Ascending aorta (tissue), 2 donors: ENCODE measurements around the gene NLRP8. TPM values are rescaled to one million over a fixed set of nuclear protein-coding genes. Genes with fewer than 3 reads are reported as not detected.

Source experiments
- DNase-seq, 2 donors: peaks; one replicate each; pipeline ENCODE4 v3.0.0-alpha.2; 2019; ENCODE audit warnings: low spot score in 2 of 2
- H3K27ac ChIP-seq, 2 donors: fragments of 200-600 bp; sonication (generic); one replicate each; pipeline ENCODE4 v1.5.1; 2016 to 2017; ENCODE audit warnings: mild to moderate bottlenecking in 1 of 2
- H3K27me3 ChIP-seq: fragments of 200-600 bp; sonication (generic); one replicate; pipeline ENCODE4 v1.5.1; 2017
- H3K36me3 ChIP-seq, 2 donors: fragments of 200-600 bp; sonication (generic); one replicate each; pipeline ENCODE4 v1.5.1; 2016
- H3K4me1 ChIP-seq, 2 donors: fragments of 200-600 bp; sonication (generic); one replicate each; pipeline ENCODE4 v1.5.1; 2016 to 2017; ENCODE audit warnings: mild to moderate bottlenecking in 1 of 2
- H3K4me3 ChIP-seq, 2 donors: fragments of 200-600 bp; sonication (generic); one replicate each; pipeline ENCODE4 v1.5.1; 2016 to 2017; ENCODE audit warnings: mild to moderate bottlenecking in 1 of 2
- H3K9me3 ChIP-seq, 2 donors: fragments of 200-600 bp; sonication (generic); one replicate each; pipeline ENCODE4 v1.5.1; 2016
- CTCF ChIP-seq, 3 experiments: fragments of 200-600 bp in 2 of 3; fragments of 450-650 bp in 1 of 3; sonication (generic) in 2 of 3; IDR thresholded peaks; one replicate each; pipeline ENCODE4 v1.5.1; 2016 to 2019; ENCODE audit warnings: antibody characterized with exemption in 3 of 3, mild to moderate bottlenecking in 1 of 3, moderate library complexity in 1 of 3
- intact Hi-C: fragments of 100-400 bp; cut with DNase I; formaldehyde crosslinking; loops from one replicate; pipeline ENCODE4 v1.15.1; 2023
- total RNA-seq: library from RNA; depleted of rRNA; stranded (reverse); fragments of >200 nt; gene quantifications from one replicate; pipeline ENCODE4 v1.1.0, GENCODE V29; 2016

Gene NLRP8
- not detected for total RNA-seq

DNA sequence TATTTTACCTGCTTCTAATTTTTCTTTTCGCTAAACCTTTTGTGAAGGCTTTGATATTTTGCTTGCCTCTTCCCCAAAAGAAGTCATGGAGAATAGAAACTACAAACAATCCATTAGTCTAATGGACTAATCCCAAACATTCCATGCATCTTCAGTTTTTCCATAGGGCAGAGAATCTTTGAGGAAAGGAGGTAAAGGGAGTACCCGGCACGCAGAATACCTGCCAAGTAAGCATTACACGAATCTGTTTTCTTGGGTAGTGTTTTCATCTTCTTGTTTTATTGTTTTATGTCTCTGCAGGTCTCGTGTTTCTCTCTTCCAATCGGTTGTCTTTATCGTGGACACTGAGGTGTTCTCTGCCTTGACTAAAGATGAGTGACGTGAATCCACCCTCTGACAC, at the start of gene NLRP8:
TSS of gene NLRP8 (plus strand) at position 301 of the 400 bp plus-strand sequence.
- H3K36me3 ChIP-seq, result no peaks in the 10 kb centered on the region
- no peaks in the 10 kb centered on the region for H3K4me1 ChIP-seq
- no peak for DNase-seq
- no peaks in the 10 kb centered on the region for H3K9me3 ChIP-seq
- intact Hi-C loops, result no loop called here
- no peaks in the 10 kb centered on the region for H3K27me3 ChIP-seq
- TF ChIP-seq CTCF (IDR thresholded peaks at IDR 0.05), result no peak
- H3K27ac ChIP-seq, result no peak within 1 kb of the TSS
- H3K4me3 ChIP-seq, result no peak within 1 kb of the TSS

DNA sequence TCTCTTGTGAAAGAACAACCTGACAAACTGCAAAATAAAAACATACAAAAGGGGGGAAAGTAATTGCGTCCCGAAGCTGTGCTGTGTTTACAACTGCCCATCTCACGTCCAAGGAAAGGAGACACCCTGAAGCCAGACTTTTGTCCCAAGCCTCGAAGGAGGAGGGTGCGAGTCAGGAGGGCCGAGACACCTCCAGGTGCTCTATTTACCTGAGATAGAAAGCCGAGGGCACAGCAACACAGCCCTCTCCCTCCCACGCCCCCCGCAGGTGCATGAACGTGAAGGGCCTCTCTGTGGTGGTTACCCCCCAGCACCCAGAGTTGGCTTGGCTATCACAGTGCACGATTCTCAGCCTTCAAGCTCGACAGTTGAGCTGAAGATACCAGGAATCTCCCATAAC, 48.7 kb upstream of the NLRP8 start:
- H3K4me1 ChIP-seq, result no peaks in the 10 kb centered on the region
- DNase-seq, result no peak
- peaks cover 0 to 3% of the 10 kb centered on the region in 2 donors for H3K9me3 ChIP-seq
- no peak overlapping the region for H3K27ac ChIP-seq
- no peaks in the 10 kb centered on the region for H3K36me3 ChIP-seq
- intact Hi-C loops, result no loop called here
- TF ChIP-seq CTCF (IDR thresholded peaks at IDR 0.05), result no peak
- no peak overlapping the region for H3K4me3 ChIP-seq
- H3K27me3 ChIP-seq, result no peaks in the 10 kb centered on the region

GRCh38 chr19:55901369-55902079, 46.1 kb upstream of the NLRP8 start:
- Histone ChIP-seq H3K27me3 (no peaks in the 10 kb centered on the region), H3K27ac (no peak overlapping the region), H3K4me1 (no peaks in the 10 kb centered on the region), H3K36me3 (no peaks in the 10 kb centered on the region), H3K9me3 (no peaks in the 10 kb centered on the region), H3K4me3 (no peak overlapping the region)
- DNase-seq, result no peak
- no peak for TF ChIP-seq CTCF (IDR thresholded peaks at IDR 0.05)
- intact Hi-C loops, result no loop called here

DNA sequence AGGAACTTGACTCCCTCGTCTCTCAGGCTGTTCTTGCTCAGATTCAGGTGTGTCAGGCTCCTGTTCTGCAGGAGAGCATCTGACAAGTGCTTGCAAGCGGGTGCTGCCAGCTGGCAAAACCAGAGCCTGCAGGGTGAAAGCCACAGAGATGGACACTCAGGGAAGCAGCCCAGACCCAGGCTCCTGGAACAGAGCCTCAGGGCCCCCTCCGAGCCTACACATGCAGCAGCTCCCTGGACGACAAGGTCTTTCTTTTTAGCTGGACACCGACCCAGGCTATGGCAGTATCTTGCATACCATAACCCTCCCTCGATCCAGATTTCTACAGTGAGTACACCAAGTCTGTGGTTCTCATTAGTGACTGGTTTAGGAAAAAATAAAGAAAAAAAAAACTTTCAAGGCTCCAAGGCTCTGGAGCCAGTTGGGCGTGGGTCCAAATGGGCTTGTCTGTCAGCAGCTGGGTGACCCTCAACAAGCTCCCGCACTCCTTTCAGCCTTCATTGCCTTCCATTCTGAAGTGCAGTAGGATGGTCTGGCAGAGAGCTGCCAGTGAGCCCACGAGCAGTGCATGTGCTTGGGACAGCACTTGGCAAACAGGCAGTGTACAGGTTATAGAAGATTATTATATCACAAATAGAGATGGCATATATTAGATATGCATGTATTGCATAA, 45.4 kb upstream of the NLRP8 start:
- Histone ChIP-seq H3K4me3 (no peak overlapping the region), H3K4me1 (no peaks in the 10 kb centered on the region), H3K27ac (no peak overlapping the region), H3K9me3 (no peaks in the 10 kb centered on the region), H3K36me3 (no peaks in the 10 kb centered on the region), H3K27me3 (no peaks in the 10 kb centered on the region)
- no peak for DNase-seq
- TF ChIP-seq CTCF (IDR thresholded peaks at IDR 0.05), result no peak
- intact Hi-C loops, result no loop called here

GRCh38 chr19:55907286-55907685, 40.3 kb upstream of the NLRP8 start:
- Histone ChIP-seq H3K4me3 (no peak overlapping the region), H3K27ac (no peak overlapping the region), H3K4me1 (no peaks in the 10 kb centered on the region), H3K9me3 (no peaks in the 10 kb centered on the region), H3K36me3 (no peaks in the 10 kb centered on the region), H3K27me3 (no peaks in the 10 kb centered on the region)
- no peak for DNase-seq
- intact Hi-C loops, result no loop called here
- no peak for TF ChIP-seq CTCF (IDR thresholded peaks at IDR 0.05)
